BJ (cell line): Measurements from ENCODE around the gene ZNF503. TPM values are rescaled to one million over a fixed set of nuclear protein-coding genes. Genes with fewer than 3 reads are reported as not detected.
A peak's percentile ranks its signal among the peaks of the same experiment; 100 is the strongest.

Source experiments
- CTCF ChIA-PET: fragments of 350-600 bp; formaldehyde crosslinking; extraction: SDS; loops from one replicate; lab custom pipeline; 2021; ENCODE audit warnings: antibody characterized with exemption, inconsistent platforms; lab: Yijun Ruan, JAX
- POLR2A ChIA-PET: fragments of 300-600 bp; sonication (Branson Sonifier 250); formaldehyde crosslinking; extraction: SDS; loops from one replicate; lab custom pipeline; 2021; ENCODE audit warnings: antibody characterized with exemption; lab: Charles Lee
- DNase-seq: peaks from one replicate; pipeline ENCODE4 v3.0.0-alpha.2; 2011; ENCODE audit warnings: low read depth
- H3K27me3 ChIP-seq: 2 replicates; pipeline ENCODE4 v1.6.0; 2011; ENCODE audit warnings: low read length; ENCODE audit not compliant: control insufficient read depth, insufficient read depth
- H3K36me3 ChIP-seq: 2 replicates; pipeline ENCODE4 v1.5.1; 2011; ENCODE audit warnings: low read length; ENCODE audit not compliant: control insufficient read depth, insufficient read depth
- H3K4me3 ChIP-seq: 2 replicates; pipeline ENCODE4 v1.5.1; 2011; ENCODE audit warnings: low read depth, mild to moderate bottlenecking, control low read depth, low read length
- CTCF ChIP-seq: IDR thresholded peaks from 2 replicates; pipeline ENCODE4 v1.5.1; 2011; ENCODE audit warnings: low read depth, mild to moderate bottlenecking, control low read depth, inconsistent platforms, low read length, moderate library complexity; ENCODE audit not compliant: insufficient read depth
- polyA plus RNA-seq: library from polyadenylated mRNA; depleted of rRNA; stranded (reverse); fragments of >200 nt; gene quantifications from 2 replicates; pipeline ENCODE4 v1.2.3, GENCODE V29; 2011

Gene ZNF503
- polyA plus RNA-seq, 1 experiment: 0.45 TPM

- POLR2A ChIA-PET: no interaction called here
- CTCF ChIA-PET: no interaction called here
- peak overlapping the region; percentile 80 for H3K4me3 ChIP-seq
- TF ChIP-seq CTCF: no peak
- no peak for DNase-seq
- 0 out of 2 replicates have a peak, but pooled peaks cover 2% of the 10 kb centered on the region for H3K27me3 ChIP-seq
- H3K36me3 ChIP-seq: peaks cover under 1% of the 10 kb centered on the region
These were observed 2.6 kb upstream of the ZNF503 start for GRCh38 chr10:75403939-75404814.

GRCh38 chr10:75403144-75403938, 1.8 kb upstream of the ZNF503 start:
- 0 out of 2 replicates have a peak, but pooled peaks cover 2% of the 10 kb centered on the region for H3K27me3 ChIP-seq
- ChIA-PET CTCF (no interaction called here), POLR2A (no interaction called here)
- no peak for DNase-seq
- peaks cover 4% of the 10 kb centered on the region for H3K36me3 ChIP-seq
- TF ChIP-seq CTCF: no peak
- peak overlapping the region; percentile 80 for H3K4me3 ChIP-seq

GRCh38 chr10:75402486-75403143, 1.1 kb upstream of the ZNF503 start:
- POLR2A ChIA-PET: no interaction called here
- no peak for TF ChIP-seq CTCF
- Histone ChIP-seq H3K4me3 (peak overlapping the region; percentile 80), H3K27me3 (0 out of 2 replicates have a peak, but pooled peaks cover 2% of the 10 kb centered on the region), H3K36me3 (peaks cover 4% of the 10 kb centered on the region)
- CTCF ChIA-PET: interaction anchor here (0.7 to 2.3 kb wide), 9 partner anchors 9 to 1028 kb away, joined by 3 to 11 read pairs (median 3); no protein-coding TSS in a partner anchor
- no peak for DNase-seq

- H3K36me3 ChIP-seq: peaks cover 5% of the 10 kb centered on the region
- H3K4me3 ChIP-seq: peak overlapping the region; percentile 80
- ChIA-PET POLR2A (interaction anchor here (0.6 to 0.9 kb wide), 2 partner anchors 1146 to 1158 kb away, joined by 8 read pairs; no protein-coding TSS in a partner anchor), CTCF (interaction anchor here (0.6 to 4.4 kb wide), 14 partner anchors 11 to 1696 kb away, joined by 3 to 41 read pairs (median 4); no protein-coding TSS in a partner anchor)
- 0 out of 2 replicates have a peak, but pooled peaks cover 2% of the 10 kb centered on the region for H3K27me3 ChIP-seq
- TF ChIP-seq CTCF: no peak
- DNase-seq: no peak
These were observed 594 bp downstream of the ZNF503 start for GRCh38 chr10:75400771-75401568.
